Fibroblast of lung (primary cell): ENCODE data around the gene NAT16. TPM values are rescaled to one million over a fixed set of nuclear protein-coding genes. Genes with fewer than 3 reads are reported as not detected.

Source experiments
- DNase-seq, 2 donors: peaks; one replicate each; pipeline versions ENCODE4 v3.0.0 to v3.0.0-alpha.2; 2010; ENCODE audit warnings: low read depth in 2 of 2
- H2AFZ ChIP-seq: 2 replicates; pipeline ENCODE4 v1.5.1; 2012; ENCODE audit warnings: low read length, control low read depth, inconsistent platforms
- H3K27ac ChIP-seq: 2 replicates; pipeline ENCODE4 v1.5.1; 2011; ENCODE audit warnings: low read length, control low read depth; ENCODE audit not compliant: insufficient read depth
- H3K27me3 ChIP-seq: 2 replicates; pipeline ENCODE4 v1.5.1; 2011; ENCODE audit warnings: mild to moderate bottlenecking, low read length; ENCODE audit not compliant: control insufficient read depth, insufficient read depth
- H3K36me3 ChIP-seq: 2 replicates; pipeline ENCODE4 v1.5.1; 2011; ENCODE audit warnings: low read length; ENCODE audit not compliant: control insufficient read depth, insufficient read depth
- H3K4me1 ChIP-seq: 2 replicates; pipeline ENCODE4 v1.5.1; 2011; ENCODE audit warnings: low read length; ENCODE audit not compliant: control insufficient read depth, insufficient read depth; ENCODE audit errors: extremely low read depth
- H3K4me2 ChIP-seq: 2 replicates; pipeline ENCODE4 v1.5.1; 2011; ENCODE audit warnings: low read length, control low read depth; ENCODE audit not compliant: insufficient read depth; ENCODE audit errors: extremely low read depth
- H3K4me3 ChIP-seq, 4 experiments: fragments of 200-600 bp in 1 of 4; sonication (generic) in 1 of 4; replicated peaks in 1 of 4; 2 replicates each; pipeline ENCODE4 v1.5.1; 2011 to 2016; ENCODE audit warnings: low read length in 4 of 4, low read depth in 3 of 4, mild to moderate bottlenecking in 3 of 4, control low read depth in 2 of 4, inconsistent platforms in 1 of 4, mixed read lengths in 1 of 4; ENCODE audit not compliant: insufficient read depth in 1 of 4; ENCODE audit errors: control extremely low read depth in 1 of 4
- H3K79me2 ChIP-seq: 2 replicates; pipeline ENCODE4 v1.5.1; 2012; ENCODE audit warnings: mild to moderate bottlenecking, low read length, inconsistent platforms; ENCODE audit not compliant: control insufficient read depth, insufficient read depth
- H3K9ac ChIP-seq: 2 replicates; pipeline ENCODE4 v1.5.1; 2011; ENCODE audit warnings: mild to moderate bottlenecking, low read length, control low read depth; ENCODE audit not compliant: insufficient read depth
- H3K9me3 ChIP-seq: 2 replicates; pipeline ENCODE4 v1.5.1; 2012; ENCODE audit warnings: low read depth, low read length; ENCODE audit not compliant: control insufficient read depth, insufficient read depth
- H4K20me1 ChIP-seq: 2 replicates; pipeline ENCODE4 v1.5.1; 2011; ENCODE audit warnings: low read length; ENCODE audit not compliant: control insufficient read depth, insufficient read depth; ENCODE audit errors: extremely low read depth
- EZH2 ChIP-seq: IDR thresholded peaks from 2 replicates; pipeline ENCODE4 v1.5.1; 2012; ENCODE audit warnings: low read length, control low read depth, mild to moderate bottlenecking; ENCODE audit errors: missing control alignments
- polyA plus RNA-seq, 2 donors: library from polyadenylated mRNA; depleted of rRNA in 1 of 2; stranded (reverse) in 1 of 2; unstranded in 1 of 2; fragments of >200 nt; gene quantifications; 2 replicates each; pipeline ENCODE4 v1.2.1, GENCODE V29; 2011 to 2012; ENCODE audit warnings: missing spikeins in 1 of 2
- total RNA-seq: library from RNA; depleted of rRNA; stranded (reverse); fragments of >200 nt; gene quantifications from 2 replicates; pipeline ENCODE4 v1.2.1, GENCODE V29; 2014
- TF ChIP-seq, protein P1 (sequence below), 2 donors: IDR thresholded peaks in 1 of 2; conservative IDR thresholded peaks in 1 of 2; 1 replicate in 1 of 2; 2 replicates in 1 of 2; pipeline ENCODE4 v1.5.1; 2011 to 2012; ENCODE audit warnings: low read length in 2 of 2, control low read depth in 1 of 2, inconsistent platforms in 1 of 2, low read depth in 1 of 2, mild to moderate bottlenecking in 1 of 2

The NAT16 gene
- total and polyA plus RNA-seq, 2 donors (not counting 1 experiment from before 2014, with no cell fraction given), result not detected

DNA sequence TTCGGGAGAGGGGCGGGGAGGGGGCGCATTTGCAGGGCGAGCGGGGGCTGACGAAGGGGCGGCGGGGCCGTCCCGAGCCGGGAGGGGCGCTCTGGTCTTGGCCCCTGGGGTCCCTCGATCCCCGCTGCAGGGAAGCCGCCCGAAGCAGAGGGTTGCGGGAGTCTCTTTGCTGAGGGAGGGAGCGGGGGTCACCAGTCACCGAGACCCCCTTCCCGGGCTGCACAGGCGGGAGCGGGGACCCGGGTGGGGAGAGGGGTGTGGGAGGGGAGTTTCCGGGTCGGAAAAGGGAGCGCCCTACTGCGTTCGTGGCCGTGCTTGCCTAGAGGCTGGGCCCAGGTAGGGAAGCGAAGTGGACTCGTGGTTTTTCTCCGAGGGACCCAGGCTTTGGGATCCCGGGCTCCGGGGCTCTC lies 25.4 kb downstream of the NAT16 start:
- Histone ChIP-seq H3K9me3 (no peaks in the 10 kb centered on the region), H4K20me1 (no peaks in the 10 kb centered on the region), H3K4me3 (peak overlapping the region; percentile 68 to 89 (median 82)), H3K4me2 (peak overlapping the region; percentile 98), H3K4me1 (peaks cover 7% of the 10 kb centered on the region), H3K27ac (peak overlapping the region; percentile 57), H3K79me2 (peaks cover 11% of the 10 kb centered on the region), H2AFZ (peak overlapping the region; percentile 30), H3K9ac (peak overlapping the region; percentile 63), H3K27me3 (no peaks in the 10 kb centered on the region), H3K36me3 (peaks cover 15% of the 10 kb centered on the region)
- TF ChIP-seq EZH2, result no peak
- TF ChIP-seq, protein P1, sequence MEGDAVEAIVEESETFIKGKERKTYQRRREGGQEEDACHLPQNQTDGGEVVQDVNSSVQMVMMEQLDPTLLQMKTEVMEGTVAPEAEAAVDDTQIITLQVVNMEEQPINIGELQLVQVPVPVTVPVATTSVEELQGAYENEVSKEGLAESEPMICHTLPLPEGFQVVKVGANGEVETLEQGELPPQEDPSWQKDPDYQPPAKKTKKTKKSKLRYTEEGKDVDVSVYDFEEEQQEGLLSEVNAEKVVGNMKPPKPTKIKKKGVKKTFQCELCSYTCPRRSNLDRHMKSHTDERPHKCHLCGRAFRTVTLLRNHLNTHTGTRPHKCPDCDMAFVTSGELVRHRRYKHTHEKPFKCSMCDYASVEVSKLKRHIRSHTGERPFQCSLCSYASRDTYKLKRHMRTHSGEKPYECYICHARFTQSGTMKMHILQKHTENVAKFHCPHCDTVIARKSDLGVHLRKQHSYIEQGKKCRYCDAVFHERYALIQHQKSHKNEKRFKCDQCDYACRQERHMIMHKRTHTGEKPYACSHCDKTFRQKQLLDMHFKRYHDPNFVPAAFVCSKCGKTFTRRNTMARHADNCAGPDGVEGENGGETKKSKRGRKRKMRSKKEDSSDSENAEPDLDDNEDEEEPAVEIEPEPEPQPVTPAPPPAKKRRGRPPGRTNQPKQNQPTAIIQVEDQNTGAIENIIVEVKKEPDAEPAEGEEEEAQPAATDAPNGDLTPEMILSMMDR (conservative IDR thresholded peaks at IDR 0.05 in 1 of 2, IDR thresholded peaks at IDR 0.05 in 1 of 2; ENCODE audit: low read depth in 1 of 2, low read length in 2 of 2), result no peak
- no peak for DNase-seq

DNA sequence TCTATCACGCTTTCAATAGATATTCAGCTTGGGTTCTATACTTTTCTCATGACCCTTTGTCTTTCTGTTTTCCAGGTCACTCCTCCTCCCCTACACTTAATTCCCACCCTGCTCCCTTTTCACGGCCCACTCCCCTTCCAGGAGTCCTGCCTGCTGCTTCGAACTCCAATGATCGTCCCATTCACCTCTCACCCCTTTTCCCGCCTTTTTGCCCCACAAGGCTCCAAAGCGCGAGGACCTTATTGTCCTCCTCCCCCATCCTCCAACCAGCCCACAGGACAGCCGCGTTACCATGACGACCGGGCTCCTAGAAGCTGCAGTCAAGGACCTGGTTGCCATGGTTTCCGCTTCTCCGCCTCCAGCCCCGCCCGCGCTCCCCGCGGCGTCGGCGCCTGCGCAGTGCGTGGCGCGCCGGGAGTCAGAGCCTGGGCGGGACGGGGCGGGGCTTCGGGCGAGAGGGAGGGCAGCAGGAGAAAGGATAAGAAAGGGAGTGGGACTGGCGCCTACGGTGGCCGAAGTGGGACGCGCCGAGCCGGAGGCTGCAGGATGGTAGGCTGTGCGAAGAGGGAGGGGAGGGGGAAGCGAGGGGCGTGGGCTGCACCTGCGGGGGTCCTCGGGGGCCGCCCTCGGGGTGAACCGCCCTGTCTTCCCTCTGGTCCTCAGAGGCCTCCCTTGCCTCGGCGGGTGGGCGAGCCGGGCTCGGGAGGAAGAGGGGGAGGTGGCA lies 26.0 kb downstream of the NAT16 start, which contains the start of gene AP1S1:
Gene AP1S1, plus strand, starts transcription at position 508 of the 724 bp plus-strand sequence. Its CDS starts 39 bp downstream, at position 547.
- H3K4me3 ChIP-seq, result peak within 1 kb of the TSS; percentile 68 to 89 (median 82)
- no peaks in the 10 kb centered on the region for H3K27me3 ChIP-seq
- peaks cover 12% of the 10 kb centered on the region for H3K36me3 ChIP-seq
- H2AFZ ChIP-seq, result peak within 1 kb of the TSS; percentile 30
- peak within 1 kb of the TSS; percentile 57 for H3K27ac ChIP-seq
- H4K20me1 ChIP-seq, result no peaks in the 10 kb centered on the region
- peaks cover 7% of the 10 kb centered on the region for H3K4me1 ChIP-seq
- H3K9ac ChIP-seq, result peak within 1 kb of the TSS; percentile 63
- DNase-seq, result peak; percentile 94 to 96
- peak within 1 kb of the TSS; percentile 98 for H3K4me2 ChIP-seq
- no peaks in the 10 kb centered on the region for H3K9me3 ChIP-seq
- peaks cover 11% of the 10 kb centered on the region for H3K79me2 ChIP-seq
- TF ChIP-seq, protein P1 (conservative IDR thresholded peaks at IDR 0.05 in 1 of 2, IDR thresholded peaks at IDR 0.05 in 1 of 2; ENCODE audit: low read depth in 1 of 2, low read length in 2 of 2), result no peak
- TF ChIP-seq EZH2, result no peak

DNA sequence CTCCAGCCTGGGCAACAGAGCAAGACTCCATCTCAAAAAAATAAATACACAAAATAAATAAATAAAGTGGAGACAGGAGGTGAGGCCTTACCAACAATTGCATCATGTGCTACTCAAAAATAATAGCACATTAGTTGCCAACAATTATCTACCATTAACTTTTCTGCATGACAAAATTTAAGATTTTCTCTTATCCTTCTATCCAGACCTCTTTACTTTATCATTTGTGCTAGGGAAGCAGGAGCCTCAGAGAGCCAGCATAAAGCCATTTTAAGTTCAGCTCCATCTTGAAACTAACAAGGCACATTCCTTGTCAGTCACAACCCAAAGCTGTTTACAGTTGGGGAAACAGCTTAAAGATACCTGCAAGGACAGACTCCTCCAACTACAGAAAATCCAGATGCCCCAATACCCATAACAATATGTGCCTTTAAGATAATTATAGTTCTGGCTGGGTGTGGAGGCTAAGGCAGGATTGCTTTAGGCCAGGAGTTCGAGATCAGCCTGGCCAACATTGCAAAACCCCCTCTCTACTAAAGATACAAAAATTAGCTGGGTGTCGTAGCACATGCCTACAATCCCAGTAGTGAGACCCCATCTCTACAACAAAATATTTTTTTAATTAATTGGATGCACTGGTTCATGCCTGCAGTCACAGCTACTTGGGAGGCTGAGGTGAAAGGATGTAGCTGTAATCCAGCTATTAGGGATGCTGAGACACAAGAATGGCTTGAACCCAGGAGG lies 28.0 kb downstream of the NAT16 start:
- no peak overlapping the region for H2AFZ ChIP-seq
- peaks cover 7% of the 10 kb centered on the region for H3K4me1 ChIP-seq
- no peaks in the 10 kb centered on the region for H4K20me1 ChIP-seq
- peaks cover 4% of the 10 kb centered on the region for H3K36me3 ChIP-seq
- H3K4me2 ChIP-seq, result no peak overlapping the region
- no peak overlapping the region for H3K4me3 ChIP-seq
- no peaks in the 10 kb centered on the region for H3K9me3 ChIP-seq
- no peaks in the 10 kb centered on the region for H3K27me3 ChIP-seq
- TF ChIP-seq, protein P1 (conservative IDR thresholded peaks at IDR 0.05 in 1 of 2, IDR thresholded peaks at IDR 0.05 in 1 of 2; ENCODE audit: low read depth in 1 of 2, low read length in 2 of 2), result no peak
- TF ChIP-seq EZH2, result no peak
- no peak overlapping the region for H3K9ac ChIP-seq
- DNase-seq, result no peak
- H3K27ac ChIP-seq, result no peak overlapping the region
- H3K79me2 ChIP-seq, result peaks cover 11% of the 10 kb centered on the region
